ENCODE measurements around the gene LOX.

LOX gene

GRCh38 chr5:122114501-122114900, 36.4 kb upstream of the LOX start:
- TF ChIP-seq FOXP2 (optimal IDR thresholded peaks at IDR 0.05; ENCODE audit: borderline replicate concordance, extremely low read depth, extremely low read length, insufficient read depth) = no peak

GRCh38 chr5:122112733-122113558, 34.9 kb upstream of the LOX start:
- TF ChIP-seq SIN3A (IDR thresholded peaks at IDR 0.05; ENCODE audit: borderline replicate concordance, insufficient read depth, low read length) (no peak), REST (IDR thresholded peaks at IDR 0.05; ENCODE audit: insufficient read depth in 1 of 2, low read depth in 2 of 2, low read length in 2 of 2) (no peak), POLR2AphosphoS5 (IDR thresholded peaks at IDR 0.05; ENCODE audit: low read depth, low read length) (no peak), TAF1 (IDR thresholded peaks at IDR 0.05; ENCODE audit: borderline replicate concordance, insufficient read depth, low read length) (no peak), FOXP2 (optimal IDR thresholded peaks at IDR 0.05; ENCODE audit: borderline replicate concordance, extremely low read depth, extremely low read length, insufficient read depth) (no peak)

GRCh38 chr5:122112063-122112462, 34.0 kb upstream of the LOX start:
- TF ChIP-seq FOXP2 (optimal IDR thresholded peaks at IDR 0.05; ENCODE audit: borderline replicate concordance, extremely low read depth, extremely low read length, insufficient read depth) = no peak
- TF ChIP-seq POLR2AphosphoS5 (IDR thresholded peaks at IDR 0.05; ENCODE audit: low read depth, low read length) = no peak
- TF ChIP-seq SIN3A (IDR thresholded peaks at IDR 0.05; ENCODE audit: borderline replicate concordance, insufficient read depth, low read length) = no peak
- TF ChIP-seq REST (IDR thresholded peaks at IDR 0.05; ENCODE audit: insufficient read depth in 1 of 2, low read depth in 2 of 2, low read length in 2 of 2) = no peak
- no peak for TF ChIP-seq TAF1 (IDR thresholded peaks at IDR 0.05; ENCODE audit: borderline replicate concordance, insufficient read depth, low read length)

- no peak for TF ChIP-seq REST (IDR thresholded peaks at IDR 0.05; ENCODE audit: insufficient read depth in 1 of 2, low read depth in 2 of 2, low read length in 2 of 2)
- no peak for TF ChIP-seq SIN3A (IDR thresholded peaks at IDR 0.05; ENCODE audit: borderline replicate concordance, insufficient read depth, low read length)
- no peak for TF ChIP-seq TAF1 (IDR thresholded peaks at IDR 0.05; ENCODE audit: borderline replicate concordance, insufficient read depth, low read length)
- TF ChIP-seq FOXP2 (optimal IDR thresholded peaks at IDR 0.05; ENCODE audit: borderline replicate concordance, extremely low read depth, extremely low read length, insufficient read depth) = no peak
- no peak for TF ChIP-seq POLR2AphosphoS5 (IDR thresholded peaks at IDR 0.05; ENCODE audit: low read depth, low read length)
Measured at GRCh38 chr5:122111460-122111859, 33.4 kb upstream of the LOX start.

GRCh38 chr5:122110987-122111386, 32.9 kb upstream of the LOX start:
- TF ChIP-seq SIN3A (IDR thresholded peaks at IDR 0.05; ENCODE audit: borderline replicate concordance, insufficient read depth, low read length) = no peak
- TF ChIP-seq POLR2AphosphoS5 (IDR thresholded peaks at IDR 0.05; ENCODE audit: low read depth, low read length) = no peak

- TF ChIP-seq TAF1 (IDR thresholded peaks at IDR 0.05; ENCODE audit: borderline replicate concordance, insufficient read depth, low read length) (no peak), FOXP2 (optimal IDR thresholded peaks at IDR 0.05; ENCODE audit: borderline replicate concordance, extremely low read depth, extremely low read length, insufficient read depth) (no peak), SIN3A (IDR thresholded peaks at IDR 0.05; ENCODE audit: borderline replicate concordance, insufficient read depth, low read length) (no peak), REST (IDR thresholded peaks at IDR 0.05; ENCODE audit: insufficient read depth in 1 of 2, low read depth in 2 of 2, low read length in 2 of 2) (no peak), POLR2AphosphoS5 (IDR thresholded peaks at IDR 0.05; ENCODE audit: low read depth, low read length) (no peak)
Measured at GRCh38 chr5:122107016-122107415, 29.0 kb upstream of the LOX start.

Measured in PFSK-1 (cell line).